Liver (tissue), 3 donors: Measurements from ENCODE around the gene AP3S1.

Experiments
- ATF3 ChIP-seq: IDR thresholded peaks from 2 replicates; pipeline ENCODE4 v1.6.1; 2016; ENCODE audit warnings: antibody characterized with exemption
- CTCF ChIP-seq: fragments of 150-350 bp; IDR thresholded peaks from 2 replicates; pipeline ENCODE4 v1.5.1; 2017; ENCODE audit warnings: improper control_type of control experiment, low read depth, low read length; ENCODE audit not compliant: missing input control
- FOXA1 ChIP-seq: IDR thresholded peaks from 2 replicates; pipeline ENCODE4 v1.6.1; 2016; ENCODE audit warnings: antibody characterized with exemption
- GABPA ChIP-seq, 2 donors: IDR thresholded peaks in 1 of 2; conservative IDR thresholded peaks in 1 of 2; 2 replicates each; pipeline ENCODE4 v1.6.1; 2016; ENCODE audit warnings: antibody characterized with exemption in 2 of 2, mild to moderate bottlenecking in 1 of 2, moderate library complexity in 1 of 2
- HNF4G ChIP-seq: IDR thresholded peaks from 2 replicates; pipeline ENCODE4 v1.6.1; 2016; ENCODE audit warnings: antibody characterized with exemption
- MAX ChIP-seq: IDR thresholded peaks from 2 replicates; pipeline ENCODE4 v1.6.1; 2016; ENCODE audit warnings: antibody characterized with exemption
- RAD21 ChIP-seq, 2 donors: IDR thresholded peaks; 2 replicates each; pipeline ENCODE4 v1.6.1; 2016; ENCODE audit warnings: antibody characterized with exemption in 2 of 2, mild to moderate bottlenecking in 2 of 2
- SP1 ChIP-seq: IDR thresholded peaks from 2 replicates; pipeline ENCODE4 v1.6.1; 2018; ENCODE audit warnings: antibody characterized with exemption, mild to moderate bottlenecking
- YY1 ChIP-seq: IDR thresholded peaks from 2 replicates; pipeline ENCODE4 v1.6.1; 2016; ENCODE audit warnings: antibody characterized with exemption, mild to moderate bottlenecking
- ZBTB33 ChIP-seq: IDR thresholded peaks from 2 replicates; pipeline ENCODE4 v1.6.1; 2016; ENCODE audit warnings: antibody characterized with exemption
- donor health status: healthy.
- donor health status: healthy.

- no peak for TF ChIP-seq RAD21 (IDR thresholded peaks at IDR 0.05)
- no peak for TF ChIP-seq YY1
- no peak for TF ChIP-seq CTCF
- TF ChIP-seq ZBTB33, result no peak
- no peak for TF ChIP-seq ATF3
- no peak for TF ChIP-seq HNF4G
- no peak for TF ChIP-seq SP1
- no peak for TF ChIP-seq MAX
- TF ChIP-seq FOXA1, result no peak
- no peak for TF ChIP-seq GABPA (IDR thresholded peaks at IDR 0.05 in 1 of 2, conservative IDR thresholded peaks at IDR 0.05 in 1 of 2)
Measured at GRCh38 chr5:115873392-115873791, 31.7 kb downstream of the AP3S1 start.
